GM23338 (cell line): ENCODE results near the gene WASF2.

Experiments
- CTCF ChIP-seq, 2 experiments: fragments of 200-600 bp in 1 of 2; sonication (generic) in 1 of 2; conservative IDR thresholded peaks; 2 replicates each; pipeline versions ENCODE4 v1.5.1 to v1.6.1; 2016 to 2017; ENCODE audit warnings: antibody characterized with exemption in 2 of 2, low read depth in 2 of 2, mild to moderate bottlenecking in 2 of 2, moderate library complexity in 1 of 2
- EZH2 ChIP-seq: fragments of 200-600 bp; sonication (generic); IDR thresholded peaks from one replicate; pipeline ENCODE4 v1.8.0; 2017; ENCODE audit warnings: antibody characterized with exemption, mild to moderate bottlenecking, low read depth; ENCODE audit not compliant: unreplicated experiment
- POLR2AphosphoS5 ChIP-seq: IDR thresholded peaks from 2 replicates; pipeline ENCODE4 v1.6.1; 2016; ENCODE audit warnings: antibody characterized with exemption, low read depth
- REST ChIP-seq: IDR thresholded peaks from one replicate; pipeline ENCODE4 v1.6.1; 2018; ENCODE audit warnings: antibody characterized with exemption; ENCODE audit not compliant: unreplicated experiment
- ZNF114 ChIP-seq: fragments of 250-450 bp; sonication (Bioruptor Pico); IDR thresholded peaks from 2 replicates; pipeline ENCODE4 v1.5.0; 2020; ENCODE audit warnings: mild to moderate bottlenecking, moderate library complexity

GRCh38 chr1:27395441-27396195 is 94.3 kb downstream of the WASF2 start:
- TF ChIP-seq REST (no peak), POLR2AphosphoS5 (no peak), CTCF (conservative IDR thresholded peaks at IDR 0.05; ENCODE audit: low read depth in 2 of 2) (peak; percentile 89 to 94), EZH2 (no peak), ZNF114 (CRISPR knock-in tag) (no peak)
